ENCODE results near the gene SLC25A24.

Gene SLC25A24

GRCh38 chr1:108124023-108124422, 76.1 kb downstream of the SLC25A24 start:
- TF ChIP-seq CTCF (IDR thresholded peaks at IDR 0.05; ENCODE audit: insufficient read depth, low read depth, low read length, missing control alignments): no peak
- H3K4me3 ChIP-seq (ENCODE audit: low read length): no peak overlapping the region
- DNase-seq (ENCODE audit: low read depth): no peak

GRCh38 chr1:108121358-108122143, 78.6 kb downstream of the SLC25A24 start:
- H3K4me3 ChIP-seq (ENCODE audit: low read length): no peak overlapping the region
- TF ChIP-seq CTCF (IDR thresholded peaks at IDR 0.05; ENCODE audit: insufficient read depth, low read depth, low read length, missing control alignments): no peak
- DNase-seq (ENCODE audit: low read depth): peak; percentile 19

- no peak overlapping the region for H3K4me3 ChIP-seq (ENCODE audit: low read length)
- TF ChIP-seq CTCF (IDR thresholded peaks at IDR 0.05; ENCODE audit: insufficient read depth, low read depth, low read length, missing control alignments): no peak
- DNase-seq (ENCODE audit: low read depth): no peak
Observed at GRCh38 chr1:108120163-108120562, 80.0 kb downstream of the SLC25A24 start.

- TF ChIP-seq CTCF (IDR thresholded peaks at IDR 0.05; ENCODE audit: insufficient read depth, low read depth, low read length, missing control alignments): no peak
- H3K4me3 ChIP-seq (ENCODE audit: low read length): no peak overlapping the region
- DNase-seq (ENCODE audit: low read depth): no peak
Observed at GRCh38 chr1:108119500-108119899, 80.6 kb downstream of the SLC25A24 start.

- TF ChIP-seq CTCF (IDR thresholded peaks at IDR 0.05; ENCODE audit: insufficient read depth, low read depth, low read length, missing control alignments): no peak
- no peak overlapping the region for H3K4me3 ChIP-seq (ENCODE audit: low read length)
- peak; percentile 73 for DNase-seq (ENCODE audit: low read depth)
Observed at GRCh38 chr1:108117945-108118902, 81.9 kb downstream of the SLC25A24 start.

GRCh38 chr1:108117237-108117636, 82.9 kb downstream of the SLC25A24 start:
- no peak for DNase-seq (ENCODE audit: low read depth)
- no peak for TF ChIP-seq CTCF (IDR thresholded peaks at IDR 0.05; ENCODE audit: insufficient read depth, low read depth, low read length, missing control alignments)
- H3K4me3 ChIP-seq (ENCODE audit: low read length): no peak overlapping the region
